ENCODE results near the gene ACOXL.

DNA sequence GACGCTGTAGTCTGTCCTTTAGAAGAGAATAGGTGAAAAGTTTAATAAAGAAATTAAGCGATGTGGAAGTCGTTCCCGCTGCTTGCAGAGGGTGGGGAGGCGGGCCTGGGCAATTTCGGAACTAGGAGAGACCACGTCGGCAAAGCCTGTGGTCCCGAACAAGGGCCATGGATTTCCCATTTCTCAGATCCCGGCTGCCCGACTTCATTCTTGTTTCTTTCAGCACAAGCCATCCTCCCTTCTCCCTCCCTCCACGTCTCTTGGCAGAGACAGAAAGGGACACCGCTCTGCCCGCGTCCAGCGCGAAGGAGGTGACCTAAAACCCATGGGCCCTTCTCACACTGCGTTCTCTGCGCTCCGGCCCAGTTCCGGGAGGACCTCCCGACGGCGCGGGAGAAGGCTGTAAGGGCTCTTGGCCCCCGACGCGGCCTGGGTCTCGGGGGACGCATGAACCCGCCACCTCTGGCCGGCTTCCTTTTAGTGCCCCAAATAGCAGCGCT is 386.2 kb downstream of the ACOXL start:
- TF ChIP-seq, protein P1, sequence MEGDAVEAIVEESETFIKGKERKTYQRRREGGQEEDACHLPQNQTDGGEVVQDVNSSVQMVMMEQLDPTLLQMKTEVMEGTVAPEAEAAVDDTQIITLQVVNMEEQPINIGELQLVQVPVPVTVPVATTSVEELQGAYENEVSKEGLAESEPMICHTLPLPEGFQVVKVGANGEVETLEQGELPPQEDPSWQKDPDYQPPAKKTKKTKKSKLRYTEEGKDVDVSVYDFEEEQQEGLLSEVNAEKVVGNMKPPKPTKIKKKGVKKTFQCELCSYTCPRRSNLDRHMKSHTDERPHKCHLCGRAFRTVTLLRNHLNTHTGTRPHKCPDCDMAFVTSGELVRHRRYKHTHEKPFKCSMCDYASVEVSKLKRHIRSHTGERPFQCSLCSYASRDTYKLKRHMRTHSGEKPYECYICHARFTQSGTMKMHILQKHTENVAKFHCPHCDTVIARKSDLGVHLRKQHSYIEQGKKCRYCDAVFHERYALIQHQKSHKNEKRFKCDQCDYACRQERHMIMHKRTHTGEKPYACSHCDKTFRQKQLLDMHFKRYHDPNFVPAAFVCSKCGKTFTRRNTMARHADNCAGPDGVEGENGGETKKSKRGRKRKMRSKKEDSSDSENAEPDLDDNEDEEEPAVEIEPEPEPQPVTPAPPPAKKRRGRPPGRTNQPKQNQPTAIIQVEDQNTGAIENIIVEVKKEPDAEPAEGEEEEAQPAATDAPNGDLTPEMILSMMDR (IDR thresholded peaks at IDR 0.05; ENCODE audit: insufficient read depth, low read depth, low read length) = no peak
- TF ChIP-seq EZH2 (IDR thresholded peaks at IDR 0.05; ENCODE audit: insufficient read depth, low read length) = no peak

Measured in astrocyte (in vitro differentiated cells and primary cell).